Stomach (tissue), 4 donors: ENCODE results near the gene CEP250.

ENCODE experiments used
- EP300 ChIP-seq: sonication (generic); formaldehyde crosslinking; IDR thresholded peaks from one replicate; pipeline ENCODE4 v1.6.1; 2017; ENCODE audit warnings: antibody characterized with exemption
- POLR2A ChIP-seq, 4 donors: fragments of 450-650 bp; IDR thresholded peaks; one replicate each; pipeline ENCODE4 v1.6.1; 2016; ENCODE audit warnings: antibody characterized with exemption in 4 of 4, control low read depth in 2 of 4, mild to moderate bottlenecking in 1 of 4, moderate library complexity in 1 of 4
- TF ChIP-seq, protein P1 (sequence below), 7 experiments: fragments of 450-650 bp in 4 of 7; fragments of 200-600 bp in 3 of 7; sonication (generic) in 3 of 7; IDR thresholded peaks; one replicate each; pipeline ENCODE4 v1.5.1; 2016 to 2019; ENCODE audit warnings: antibody characterized with exemption in 7 of 7, control low read depth in 2 of 7, mild to moderate bottlenecking in 1 of 7

DNA sequence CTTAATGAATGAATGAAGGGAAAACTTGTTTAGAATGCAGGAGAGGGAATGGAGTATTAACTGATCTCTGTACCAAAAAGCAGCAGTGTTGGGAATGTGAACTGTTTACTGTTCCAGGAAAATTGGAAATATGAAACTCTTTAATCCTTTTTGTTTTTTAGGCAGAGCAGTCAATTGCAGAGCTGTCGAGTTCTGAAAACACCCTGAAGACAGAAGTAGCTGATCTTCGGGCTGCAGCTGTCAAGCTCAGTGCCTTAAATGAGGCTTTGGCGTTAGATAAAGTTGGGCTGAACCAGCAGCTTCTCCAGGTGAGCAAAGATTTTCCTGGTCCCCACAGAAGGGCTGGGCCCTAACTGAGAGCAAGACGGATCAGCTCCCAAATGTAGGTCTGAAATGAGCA, 20.9 kb downstream of the CEP250 start:
- TF ChIP-seq POLR2A (IDR thresholded peaks at IDR 0.05) (no peak), EP300 (no peak)
- TF ChIP-seq, protein P1, sequence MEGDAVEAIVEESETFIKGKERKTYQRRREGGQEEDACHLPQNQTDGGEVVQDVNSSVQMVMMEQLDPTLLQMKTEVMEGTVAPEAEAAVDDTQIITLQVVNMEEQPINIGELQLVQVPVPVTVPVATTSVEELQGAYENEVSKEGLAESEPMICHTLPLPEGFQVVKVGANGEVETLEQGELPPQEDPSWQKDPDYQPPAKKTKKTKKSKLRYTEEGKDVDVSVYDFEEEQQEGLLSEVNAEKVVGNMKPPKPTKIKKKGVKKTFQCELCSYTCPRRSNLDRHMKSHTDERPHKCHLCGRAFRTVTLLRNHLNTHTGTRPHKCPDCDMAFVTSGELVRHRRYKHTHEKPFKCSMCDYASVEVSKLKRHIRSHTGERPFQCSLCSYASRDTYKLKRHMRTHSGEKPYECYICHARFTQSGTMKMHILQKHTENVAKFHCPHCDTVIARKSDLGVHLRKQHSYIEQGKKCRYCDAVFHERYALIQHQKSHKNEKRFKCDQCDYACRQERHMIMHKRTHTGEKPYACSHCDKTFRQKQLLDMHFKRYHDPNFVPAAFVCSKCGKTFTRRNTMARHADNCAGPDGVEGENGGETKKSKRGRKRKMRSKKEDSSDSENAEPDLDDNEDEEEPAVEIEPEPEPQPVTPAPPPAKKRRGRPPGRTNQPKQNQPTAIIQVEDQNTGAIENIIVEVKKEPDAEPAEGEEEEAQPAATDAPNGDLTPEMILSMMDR (IDR thresholded peaks at IDR 0.05) = no peak
